Breast epithelium (tissue), 4 donors: ENCODE data around the gene NPAS4. TPM values are rescaled to one million over a fixed set of nuclear protein-coding genes. Genes with fewer than 3 reads are reported as not detected.
A peak's percentile ranks its signal among the peaks of the same experiment; 100 is the strongest.
"Not testable (repeated sequence)": the region's sequence is repeated elsewhere in the genome, so short reads cannot be mapped to it uniquely, and the experiment has no call there.

Experiments used
- DNase-seq, 2 donors: peaks; one replicate each; pipeline ENCODE4 v3.0.0-alpha.2; 2019; ENCODE audit warnings: low spot score in 2 of 2
- H3K27ac ChIP-seq, 2 donors: fragments of 200-600 bp; sonication (generic) in 1 of 2; one replicate each; pipeline ENCODE4 v1.5.1; 2016 to 2019; ENCODE audit warnings: mild to moderate bottlenecking in 1 of 2
- H3K27me3 ChIP-seq, 2 donors: fragments of 200-600 bp; sonication (generic) in 1 of 2; one replicate each; pipeline versions ENCODE4 v1.5.1 to v1.6.0; 2017 to 2019; ENCODE audit warnings: control low read depth in 1 of 2, mild to moderate bottlenecking in 1 of 2
- H3K36me3 ChIP-seq: fragments of 200-600 bp; one replicate; pipeline ENCODE4 v1.5.1; 2019
- H3K4me1 ChIP-seq, 2 donors: fragments of 200-600 bp; sonication (generic); one replicate each; pipeline ENCODE4 v1.5.1; 2016 to 2019; ENCODE audit warnings: control low read depth in 1 of 2
- H3K4me3 ChIP-seq, 3 donors: fragments of 200-600 bp; sonication (generic); 1 replicate in 2 of 3; 2 replicates in 1 of 3; pipeline ENCODE4 v1.5.1; 2016 to 2019; ENCODE audit warnings: mild to moderate bottlenecking in 3 of 3, moderate library complexity in 2 of 3
- H3K9me3 ChIP-seq, 2 donors: fragments of 200-600 bp; sonication (generic) in 1 of 2; one replicate each; pipeline ENCODE4 v1.5.1; 2016 to 2019; ENCODE audit warnings: control low read depth in 1 of 2
- POLR2A ChIP-seq: fragments of 450-650 bp; IDR thresholded peaks from one replicate; pipeline ENCODE4 v1.6.1; 2016; ENCODE audit warnings: antibody characterized with exemption, mild to moderate bottlenecking, moderate library complexity
- POLR2AphosphoS5 ChIP-seq, 3 donors: sonication (generic); formaldehyde crosslinking; IDR thresholded peaks; one replicate each; pipeline ENCODE4 v1.6.1; 2017; ENCODE audit warnings: antibody characterized with exemption in 3 of 3
- intact Hi-C: fragments of 100-400 bp; cut with DNase I; formaldehyde crosslinking; loops from one replicate; pipeline ENCODE4 v1.15.1; 2023; ENCODE audit warnings: low total_unique reads
- total RNA-seq, 3 donors: library from RNA; depleted of rRNA; stranded (reverse); fragments of >200 nt; gene quantifications; one replicate each; pipeline ENCODE4 v1.1.0, GENCODE V29; 2016
- TF ChIP-seq, protein P1 (sequence below), 3 donors: fragments of 450-650 bp; IDR thresholded peaks; one replicate each; pipeline ENCODE4 v1.5.1; 2016 to 2017; ENCODE audit warnings: antibody characterized with exemption in 3 of 3, mild to moderate bottlenecking in 3 of 3, moderate library complexity in 3 of 3

NPAS4 gene
- total RNA-seq, 3 donors from 2014 or later: not detected

DNA sequence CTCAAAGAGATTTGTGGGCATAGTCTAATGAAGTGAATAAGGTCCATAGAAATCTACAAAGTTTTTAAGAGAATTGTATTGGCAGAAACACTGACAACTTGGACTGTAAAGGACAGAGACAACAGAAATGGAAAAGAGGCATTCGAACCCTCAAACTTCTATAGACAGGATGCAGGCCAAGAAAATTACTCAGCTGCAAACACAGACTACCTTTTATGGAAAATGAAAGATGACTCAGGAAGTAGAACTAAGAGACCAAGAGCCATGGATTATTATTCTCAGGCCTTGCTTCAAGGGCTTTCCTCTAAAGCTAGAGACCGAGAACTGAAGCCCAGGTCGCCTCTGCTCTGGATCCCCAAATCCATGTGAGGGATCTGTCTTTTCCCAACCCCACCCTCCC lies 42.1 kb downstream of the NPAS4 start:
- Histone ChIP-seq H3K9me3 (no peaks in the 10 kb centered on the region), H3K4me1 (peaks cover 0 to 4% of the 10 kb centered on the region in 2 donors), H3K27me3 (no peaks in the 10 kb centered on the region), H3K27ac (no peak overlapping the region), H3K4me3 (no peak overlapping the region), H3K36me3 (no peaks in the 10 kb centered on the region)
- intact Hi-C loops: no loop called here
- no peak for TF ChIP-seq POLR2AphosphoS5 (IDR thresholded peaks at IDR 0.05)
- TF ChIP-seq, protein P1, sequence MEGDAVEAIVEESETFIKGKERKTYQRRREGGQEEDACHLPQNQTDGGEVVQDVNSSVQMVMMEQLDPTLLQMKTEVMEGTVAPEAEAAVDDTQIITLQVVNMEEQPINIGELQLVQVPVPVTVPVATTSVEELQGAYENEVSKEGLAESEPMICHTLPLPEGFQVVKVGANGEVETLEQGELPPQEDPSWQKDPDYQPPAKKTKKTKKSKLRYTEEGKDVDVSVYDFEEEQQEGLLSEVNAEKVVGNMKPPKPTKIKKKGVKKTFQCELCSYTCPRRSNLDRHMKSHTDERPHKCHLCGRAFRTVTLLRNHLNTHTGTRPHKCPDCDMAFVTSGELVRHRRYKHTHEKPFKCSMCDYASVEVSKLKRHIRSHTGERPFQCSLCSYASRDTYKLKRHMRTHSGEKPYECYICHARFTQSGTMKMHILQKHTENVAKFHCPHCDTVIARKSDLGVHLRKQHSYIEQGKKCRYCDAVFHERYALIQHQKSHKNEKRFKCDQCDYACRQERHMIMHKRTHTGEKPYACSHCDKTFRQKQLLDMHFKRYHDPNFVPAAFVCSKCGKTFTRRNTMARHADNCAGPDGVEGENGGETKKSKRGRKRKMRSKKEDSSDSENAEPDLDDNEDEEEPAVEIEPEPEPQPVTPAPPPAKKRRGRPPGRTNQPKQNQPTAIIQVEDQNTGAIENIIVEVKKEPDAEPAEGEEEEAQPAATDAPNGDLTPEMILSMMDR (IDR thresholded peaks at IDR 0.05): no peak
- no peak for TF ChIP-seq POLR2A
- no peak for DNase-seq

DNA sequence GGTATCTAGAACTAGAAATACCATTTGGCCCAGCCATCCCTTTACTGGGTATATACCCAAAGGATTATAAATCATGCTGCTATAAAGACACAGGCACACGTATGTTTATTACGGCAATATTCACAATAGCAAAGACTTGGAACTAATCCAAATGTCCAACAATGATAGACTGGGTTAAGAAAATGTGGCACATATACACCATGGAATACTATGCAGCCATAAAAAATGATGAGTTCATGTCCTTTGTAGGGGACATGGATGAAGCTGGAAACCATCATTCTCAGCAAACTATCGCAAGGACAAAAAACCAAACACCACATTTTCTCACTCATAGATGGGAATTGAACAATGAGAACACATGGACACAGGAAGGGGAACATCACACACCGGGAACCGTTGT lies 43.3 kb downstream of the NPAS4 start:
- DNase-seq, H3K4me1 ChIP-seq, H3K27ac ChIP-seq, H3K27me3 ChIP-seq, H3K36me3 ChIP-seq, H3K4me3 ChIP-seq, H3K9me3 ChIP-seq: not testable (repeated sequence)
- intact Hi-C loops: loop anchor here (1.0 kb wide), 1 partner anchor 15 kb away; no protein-coding TSS in a partner anchor

DNA sequence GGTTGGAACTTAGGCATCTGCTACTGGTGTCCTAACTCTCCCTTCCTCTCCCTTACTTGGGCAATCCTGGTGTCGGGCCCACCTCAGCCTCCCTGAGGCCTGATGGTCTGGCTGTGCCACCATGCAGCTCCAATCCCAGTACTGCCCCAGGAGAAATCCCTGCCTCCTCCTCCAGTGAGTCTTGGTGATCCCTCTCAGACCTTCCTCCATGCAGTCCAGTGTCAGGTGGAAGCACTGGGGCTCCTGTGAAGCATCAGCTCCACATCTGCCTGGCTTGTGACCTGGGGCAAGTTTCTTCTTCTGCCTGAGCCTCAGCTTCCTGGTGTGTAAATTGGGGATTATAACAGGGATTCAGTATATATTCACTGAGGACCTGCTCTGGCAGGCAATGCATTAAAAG lies 44.1 kb downstream of the NPAS4 start:
- Histone ChIP-seq H3K27me3 (no peaks in the 10 kb centered on the region), H3K4me3 (no peak overlapping the region), H3K27ac (no peak overlapping the region), H3K4me1 (peaks cover 0 to 4% of the 10 kb centered on the region in 2 donors), H3K36me3 (no peaks in the 10 kb centered on the region), H3K9me3 (no peaks in the 10 kb centered on the region)
- DNase-seq: no peak
- intact Hi-C loops: loop anchor here (1.0 kb wide), 1 partner anchor 14 kb away; no protein-coding TSS in a partner anchor
- TF ChIP-seq POLR2AphosphoS5 (IDR thresholded peaks at IDR 0.05) (no peak), POLR2A (no peak)
- TF ChIP-seq, protein P1 (IDR thresholded peaks at IDR 0.05): no peak

DNA sequence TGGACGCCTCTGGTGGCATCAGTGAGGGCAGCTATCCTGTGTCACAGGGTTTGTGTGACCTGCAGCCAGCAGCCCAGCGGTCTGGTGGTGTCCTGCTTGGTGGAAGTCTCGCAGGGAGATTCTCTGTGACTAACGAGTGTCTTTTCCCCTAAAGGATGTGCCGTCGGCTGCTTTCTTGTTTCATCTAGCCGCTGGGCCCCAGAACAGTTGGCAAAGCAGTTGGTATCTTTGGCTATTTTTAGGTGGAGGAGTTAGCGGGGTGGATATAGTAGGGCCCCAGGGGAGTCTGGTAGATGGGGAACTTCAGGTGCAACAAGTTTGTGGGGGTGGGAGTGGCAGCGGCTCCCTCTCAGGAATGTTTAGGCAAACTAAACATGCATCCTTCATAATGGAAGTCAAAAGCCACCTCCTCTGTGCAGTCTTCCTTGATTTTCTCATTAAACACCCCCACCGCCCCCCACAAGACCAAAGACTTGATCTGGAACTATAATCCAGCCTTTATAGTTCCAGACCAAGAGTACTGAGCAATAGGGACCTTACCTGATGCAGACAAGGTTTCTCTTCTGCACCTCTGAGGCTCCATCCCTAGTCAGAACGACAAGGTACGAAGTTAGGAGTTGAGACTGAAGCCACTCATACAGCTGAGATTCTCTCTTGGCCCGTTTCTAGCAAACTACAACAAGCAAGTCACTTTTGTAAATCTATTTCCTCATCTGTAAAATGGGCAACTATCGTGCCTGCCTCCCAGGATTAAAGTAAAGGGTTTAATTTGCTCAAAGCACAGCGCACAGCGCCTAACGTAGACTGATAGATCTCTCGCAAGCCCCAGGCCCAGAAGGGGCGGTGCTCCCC lies 44.8 kb downstream of the NPAS4 start:
- Histone ChIP-seq H3K27ac (peak overlapping the region; percentile 76 to 93), H3K4me1 (peaks cover 0 to 4% of the 10 kb centered on the region in 2 donors), H3K27me3 (no peaks in the 10 kb centered on the region), H3K4me3 (peak overlapping the region; percentile 52 to 95 (median 81)), H3K36me3 (no peaks in the 10 kb centered on the region), H3K9me3 (no peaks in the 10 kb centered on the region)
- TF ChIP-seq POLR2A: no peak
- TF ChIP-seq, protein P1 (IDR thresholded peaks at IDR 0.05): no peak
- TF ChIP-seq POLR2AphosphoS5 (IDR thresholded peaks at IDR 0.05): no peak
- no peak for DNase-seq
- intact Hi-C loops: no loop called here

DNA sequence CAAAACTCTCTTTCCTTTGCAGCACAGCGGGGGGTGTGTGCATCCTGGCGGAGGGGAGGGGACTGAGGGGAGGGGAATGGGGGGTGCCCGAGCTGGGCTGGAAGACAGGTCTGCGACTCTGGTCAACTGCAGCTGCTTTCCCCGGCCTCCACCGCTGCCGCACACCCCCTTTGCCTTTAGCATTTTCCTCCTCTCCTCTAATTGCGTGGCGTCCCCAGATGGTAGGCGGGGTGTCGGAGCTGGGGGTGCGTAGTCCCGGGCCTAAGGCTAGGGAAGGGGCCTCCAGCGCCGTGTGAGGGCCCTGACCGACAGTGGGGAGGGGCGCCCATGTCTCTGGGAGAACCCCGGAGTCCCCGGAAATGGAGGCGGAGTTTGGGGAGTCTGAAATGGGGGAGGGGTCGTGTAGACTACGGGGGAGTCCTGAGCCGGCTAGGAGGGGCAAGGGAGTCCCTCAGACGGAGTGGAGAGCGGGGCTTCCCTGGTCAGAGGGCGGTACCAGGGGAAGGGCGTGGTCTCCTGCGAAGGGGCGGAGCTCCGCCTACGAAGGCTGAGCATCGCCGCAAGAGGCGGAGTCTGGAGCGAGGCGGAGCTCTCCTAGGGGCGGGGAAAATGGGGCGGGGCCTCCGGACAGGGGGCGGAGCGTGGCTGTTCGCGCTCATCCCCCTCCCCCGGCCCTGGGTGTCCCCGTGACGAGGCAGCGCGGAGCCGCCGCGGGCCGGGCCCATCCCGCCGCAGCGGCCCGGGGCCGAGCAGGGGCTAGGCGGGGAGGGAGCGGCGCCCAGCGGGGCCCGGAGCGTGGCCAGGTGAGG lies 45.6 kb downstream of the NPAS4 start, which contains the start of gene PELI3:
Gene PELI3 (plus strand): TSS at position 681 of the 809 bp plus-strand sequence. CDS start 1,224 bp downstream, outside the sequence.
- intact Hi-C loops: no loop called here
- peak; percentile 85 to 95 for DNase-seq
- TF ChIP-seq, protein P1 (IDR thresholded peaks at IDR 0.05): no peak
- TF ChIP-seq POLR2A: peak; percentile 10
- no peaks in the 10 kb centered on the region for H3K27me3 ChIP-seq
- H3K4me3 ChIP-seq: peak within 1 kb of the TSS; percentile 52 to 95 (median 81)
- H3K4me1 ChIP-seq: peaks cover 0 to 4% of the 10 kb centered on the region in 2 donors
- H3K27ac ChIP-seq: peak within 1 kb of the TSS; percentile 76 to 93
- no peaks in the 10 kb centered on the region for H3K9me3 ChIP-seq
- no peaks in the 10 kb centered on the region for H3K36me3 ChIP-seq
